GM21786 (cell line): ENCODE data around the gene DKK1.
"Not testable (repeated sequence)": the region's sequence is repeated elsewhere in the genome, so short reads cannot be mapped to it uniquely, and the experiment has no call there.

Source experiments
- ATAC-seq: cut with Tn5 transposase; IDR thresholded peaks from one replicate; pipeline ENCODE4 v1.9.1; 2021; ENCODE audit not compliant: unreplicated experiment

Gene DKK1

DNA sequence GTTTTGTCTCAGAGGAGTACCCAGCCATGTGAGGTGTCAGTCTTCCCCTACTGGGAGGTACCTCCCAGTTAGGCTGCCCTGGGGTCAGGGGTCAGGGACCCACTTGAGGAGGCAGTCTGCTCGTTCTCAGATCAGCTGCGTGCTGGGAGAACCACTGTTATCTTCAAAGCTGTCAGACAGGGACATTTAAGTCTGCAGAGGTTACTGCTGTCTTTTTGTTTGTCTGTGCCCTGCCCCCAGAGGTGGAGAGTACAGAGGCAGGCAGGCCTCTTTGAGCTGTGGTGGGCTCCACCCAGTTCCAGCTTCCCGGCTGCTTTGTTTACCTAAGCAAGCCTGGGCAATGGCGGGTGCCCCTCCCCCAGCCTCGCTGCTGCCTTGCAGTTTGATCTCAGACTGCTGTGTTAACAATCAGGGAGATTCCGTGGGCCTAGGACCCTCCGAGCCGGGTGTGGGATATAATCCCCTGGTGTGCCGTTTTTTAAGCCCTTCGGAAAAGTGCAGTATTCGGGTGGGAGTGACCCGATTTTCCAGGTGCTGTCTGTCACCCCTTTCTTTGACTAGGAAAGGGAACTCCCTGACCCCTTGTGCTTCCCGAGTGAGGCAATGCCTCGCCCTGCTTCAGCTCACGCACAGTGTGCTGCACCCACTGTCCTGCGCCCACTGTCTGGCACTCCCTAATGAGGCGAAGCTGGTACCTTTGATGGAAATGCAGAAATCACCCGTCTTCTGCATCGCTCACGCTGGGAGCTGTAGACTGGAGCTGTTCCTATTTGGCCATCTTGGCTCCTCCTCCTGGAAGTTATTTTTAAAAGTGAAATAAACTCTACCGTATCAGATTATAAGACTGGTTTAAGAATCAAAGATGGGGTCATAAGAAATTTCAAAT is 51.7 kb downstream of the DKK1 start:
- not testable (repeated sequence) for ATAC-seq
